Erythroblast (primary cell): ENCODE measurements around the gene ZNF516.

Experiments
- DNase-seq, 2 experiments: peaks; one replicate each; lab custom pipeline; 2025; lab: John Stamatoyannopoulos, UW
- GATA1 ChIP-seq: IDR thresholded peaks from 2 replicates; pipeline ENCODE4 v1.6.1; 2011; ENCODE audit warnings: low read depth, mild to moderate bottlenecking, control low read depth, low read length, moderate library complexity
- POLR2A ChIP-seq: IDR thresholded peaks from 2 replicates; pipeline ENCODE4 v1.6.1; 2011; ENCODE audit warnings: mild to moderate bottlenecking, low read length

Gene ZNF516

DNA sequence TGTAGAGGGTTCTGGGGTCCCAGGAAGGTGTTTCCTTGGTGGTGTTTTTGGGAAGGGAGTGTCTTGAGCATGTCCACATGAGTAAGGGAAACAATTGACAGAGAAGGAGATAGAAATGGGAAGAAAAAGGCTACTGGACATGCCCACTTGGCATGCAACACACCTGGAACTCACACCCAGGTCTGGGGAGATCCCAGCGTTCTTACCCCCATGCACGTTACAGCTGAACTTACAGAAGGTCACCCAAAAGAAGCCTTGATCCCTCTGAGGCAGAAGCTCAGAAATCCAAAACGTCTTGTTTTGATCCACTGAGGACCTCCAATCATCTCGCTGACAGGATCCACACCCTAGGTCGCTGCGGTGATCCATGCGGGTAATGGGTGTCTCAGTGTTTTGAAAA lies 142.0 kb downstream of the ZNF516 start:
- no peak for TF ChIP-seq GATA1
- no peak for TF ChIP-seq POLR2A
- no peak for DNase-seq

DNA sequence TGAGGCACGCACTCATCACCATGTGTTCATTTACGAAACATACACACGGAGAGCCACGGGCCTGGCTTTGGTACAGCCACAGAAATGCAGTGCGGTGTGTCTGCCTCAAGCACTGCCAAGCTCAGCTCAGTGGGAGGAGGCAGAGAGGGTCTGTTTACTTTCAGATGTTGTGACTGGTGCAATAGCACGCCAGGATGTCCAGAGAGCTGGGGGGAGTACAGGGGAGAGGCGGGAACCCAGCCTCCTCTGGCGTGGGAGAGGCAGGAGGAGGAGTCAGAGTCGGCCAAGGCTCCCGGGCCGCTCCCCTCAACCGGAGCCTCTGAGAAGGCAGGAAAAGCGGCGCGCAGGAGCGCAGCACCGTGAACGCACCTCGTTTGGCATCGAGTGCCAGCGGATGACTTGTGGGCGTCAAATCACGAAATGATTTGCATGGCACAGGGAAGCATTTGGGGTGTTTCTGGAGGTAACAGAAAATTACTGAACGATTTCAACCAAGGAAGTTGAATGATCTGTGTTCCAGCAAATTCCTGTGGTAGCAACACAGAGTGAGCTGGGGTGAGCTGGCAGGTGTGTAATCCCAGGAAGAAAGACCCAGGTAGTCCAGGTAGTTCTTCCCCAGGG lies 143.0 kb downstream of the ZNF516 start:
- DNase-seq, result no peak
- TF ChIP-seq POLR2A (no peak), GATA1 (no peak)

DNA sequence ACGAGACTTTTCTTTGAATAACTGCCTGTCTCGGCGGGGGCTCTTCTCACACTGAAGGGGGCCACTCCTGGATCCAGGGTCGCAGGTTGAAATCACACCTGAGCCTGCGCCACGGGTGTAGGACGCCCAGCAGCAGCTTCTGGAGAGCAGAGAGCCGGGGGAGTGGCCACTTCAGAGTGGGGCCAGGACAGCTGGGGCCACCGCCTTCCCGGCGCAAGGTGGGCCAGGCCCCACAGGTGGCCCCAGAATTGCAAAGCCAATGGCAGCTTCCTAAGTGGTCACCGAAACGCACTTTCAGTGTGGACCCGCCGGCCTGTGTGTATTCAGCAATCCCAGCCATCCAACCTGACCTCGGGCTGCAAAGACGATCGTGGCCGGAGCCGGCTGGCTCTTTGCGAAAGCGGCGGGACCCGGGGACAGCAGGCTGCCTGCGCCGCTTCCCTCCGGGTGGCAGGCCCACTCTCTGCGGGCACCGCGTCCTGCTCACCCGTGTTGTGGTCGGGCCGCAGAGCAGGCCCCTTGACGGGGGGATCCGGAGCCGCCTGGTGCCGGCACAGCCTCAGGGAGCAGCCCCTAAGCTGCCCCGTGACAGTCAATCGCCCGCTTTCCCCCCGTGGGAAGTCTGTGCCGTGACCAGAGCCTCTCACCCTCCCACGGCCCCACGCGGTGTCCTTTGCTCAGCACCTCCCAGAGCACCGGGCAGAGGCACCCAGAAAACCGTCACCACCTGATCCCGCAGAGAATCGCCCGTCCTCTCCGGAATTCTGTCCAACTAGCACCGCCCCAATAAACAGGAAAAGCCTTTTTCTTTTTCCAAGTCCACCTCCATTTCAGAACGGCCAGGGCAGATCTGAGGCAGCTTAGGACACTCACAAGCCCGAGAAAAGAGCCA lies 144.7 kb downstream of the ZNF516 start:
- DNase-seq, result no peak
- no peak for TF ChIP-seq GATA1
- no peak for TF ChIP-seq POLR2A

DNA sequence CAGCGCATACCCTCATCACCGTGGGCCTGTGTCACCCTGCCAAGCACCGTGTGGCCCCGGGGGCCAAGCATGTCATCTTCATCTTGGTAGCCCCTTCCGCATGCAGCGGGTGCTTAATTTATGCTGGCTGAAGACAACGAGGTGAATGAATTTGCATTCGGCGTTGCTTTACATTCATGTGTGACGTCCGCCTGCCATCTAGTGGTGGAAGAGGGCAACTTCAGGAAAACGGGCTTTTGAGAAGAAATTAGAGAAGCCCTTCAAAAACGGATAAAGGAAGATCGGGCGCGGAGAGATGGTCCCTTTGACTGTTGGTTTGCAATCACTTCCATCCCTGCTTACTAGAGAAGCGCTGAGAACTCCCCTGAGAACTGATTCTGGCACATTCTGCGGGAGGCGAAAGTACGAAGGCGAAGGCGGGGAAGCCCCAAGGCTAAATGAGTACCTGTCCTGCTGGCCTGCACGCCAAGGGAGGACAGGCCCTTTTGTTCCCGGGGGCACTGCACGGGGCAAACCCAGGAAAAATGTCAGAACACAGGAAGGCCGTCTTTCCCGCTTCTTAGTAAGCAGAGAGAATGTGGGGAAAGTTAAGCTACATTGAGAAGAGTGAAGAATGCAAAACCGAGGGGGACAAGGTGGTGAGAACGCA lies 145.9 kb downstream of the ZNF516 start:
- no peak for TF ChIP-seq GATA1
- no peak for TF ChIP-seq POLR2A
- DNase-seq, result peak; percentile 69 to 80

DNA sequence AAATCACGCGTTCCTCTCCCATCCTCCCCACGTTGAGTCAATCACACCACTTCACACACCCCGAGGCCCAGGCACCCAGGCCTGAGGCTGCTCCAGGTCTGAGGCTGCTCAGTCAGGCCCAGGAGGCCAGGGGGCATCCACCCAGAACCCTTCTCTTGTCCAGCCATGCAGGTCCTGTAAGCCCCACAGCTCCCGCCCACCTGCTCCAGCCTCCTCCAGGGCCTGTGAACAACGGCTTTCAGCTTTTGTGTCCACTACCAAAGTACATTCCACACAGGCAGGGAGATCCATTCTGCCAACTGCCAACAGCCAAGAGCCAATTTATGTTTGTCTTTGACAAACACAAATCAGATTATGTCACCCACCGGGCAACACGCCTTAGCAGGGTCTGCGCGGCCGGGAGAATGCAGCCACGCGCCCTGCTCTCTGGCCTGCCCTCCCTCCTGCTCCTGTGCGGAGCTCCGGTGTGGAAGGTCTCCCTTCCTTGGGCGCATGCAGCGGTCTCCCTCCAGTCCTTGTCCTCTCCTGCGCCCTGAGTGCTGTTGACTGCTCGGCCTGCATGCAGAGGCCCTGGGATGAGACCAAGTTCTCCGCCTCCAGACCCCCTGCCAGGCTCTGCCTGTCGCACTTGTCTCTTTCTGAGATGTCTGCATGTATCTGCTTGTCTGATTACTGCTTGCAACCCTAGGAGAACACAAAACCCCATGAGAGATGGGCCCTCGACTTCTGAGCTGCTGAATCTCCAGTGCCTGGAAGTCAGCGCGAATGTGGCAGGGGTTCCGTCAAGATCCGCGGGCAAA lies 146.6 kb downstream of the ZNF516 start:
- TF ChIP-seq GATA1, result no peak
- no peak for TF ChIP-seq POLR2A

DNA sequence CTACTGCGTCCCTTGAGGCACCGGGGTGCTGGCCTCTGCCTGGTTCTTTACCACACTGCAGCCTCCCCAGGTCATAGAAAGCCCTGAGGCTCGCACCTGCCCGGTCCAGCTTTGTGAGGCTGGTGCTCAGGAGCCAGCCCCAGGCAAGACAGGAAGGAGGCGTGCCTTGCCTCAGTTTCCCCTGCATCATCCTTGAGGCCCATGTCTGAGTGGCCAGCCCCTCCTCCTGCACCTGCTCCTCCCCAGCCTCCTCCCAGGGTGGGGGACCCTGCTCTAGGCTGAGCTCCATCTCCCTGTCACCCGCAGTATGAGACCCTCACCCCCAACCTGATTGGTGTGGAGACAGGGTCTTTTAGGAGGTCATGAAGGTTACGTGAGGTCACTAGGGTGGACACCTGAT lies 147.7 kb downstream of the ZNF516 start:
- DNase-seq, result no peak
- TF ChIP-seq POLR2A (no peak), GATA1 (no peak)

More for the DNA sequence above, 146.6 kb downstream of the ZNF516 start:
- no peak for DNase-seq

DNA sequence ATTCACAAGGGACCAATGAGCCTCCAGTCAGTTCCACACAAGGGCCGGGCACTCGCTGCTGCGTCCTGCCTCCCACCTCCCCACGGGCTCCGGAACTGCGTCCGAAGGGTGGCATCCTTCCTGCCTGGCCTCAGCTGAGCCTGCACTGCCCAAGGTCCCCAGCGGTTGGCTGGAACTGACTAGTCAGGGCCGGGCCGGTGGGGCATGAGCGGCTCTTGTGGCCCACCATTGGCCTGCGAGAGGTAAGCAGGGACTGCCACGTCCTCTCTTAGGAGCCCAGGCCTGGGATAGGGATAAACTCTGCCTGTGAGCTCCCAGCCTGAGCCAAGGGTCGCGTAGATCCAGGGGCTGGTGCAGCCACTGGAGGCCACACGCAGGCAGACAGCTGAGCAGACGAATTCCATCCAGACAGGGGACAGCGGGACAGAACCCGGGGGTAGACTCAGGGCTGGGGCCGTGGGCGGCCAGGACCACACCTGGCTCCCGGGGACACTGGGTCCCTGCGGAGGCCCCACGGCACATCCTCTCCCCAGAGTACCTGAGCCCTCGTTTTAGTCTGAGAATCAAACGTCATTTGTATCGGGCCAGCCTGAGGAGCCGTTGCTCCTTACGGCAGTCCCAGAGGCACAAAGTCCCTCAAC lies 148.4 kb downstream of the ZNF516 start:
- TF ChIP-seq GATA1, result no peak
- TF ChIP-seq POLR2A, result no peak
- DNase-seq, result no peak

DNA sequence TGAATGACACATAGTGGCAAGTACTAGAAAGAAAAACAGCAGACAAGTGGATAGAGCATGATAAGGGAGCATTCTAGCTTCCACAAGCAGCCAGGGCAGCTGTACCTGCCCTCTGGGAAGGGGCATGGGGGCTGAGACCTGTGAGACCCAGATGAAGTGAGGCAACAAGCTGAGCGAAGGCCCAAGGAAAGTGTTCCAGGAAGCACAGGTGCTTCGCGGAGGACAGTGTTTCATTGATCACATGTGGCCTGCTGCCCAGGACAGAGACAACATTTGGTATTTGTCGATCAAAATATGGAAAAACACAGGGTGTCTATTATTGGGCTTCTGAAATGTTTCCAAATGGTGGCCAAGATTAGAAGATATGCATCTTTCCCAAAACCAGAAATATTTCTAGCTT lies 149.1 kb downstream of the ZNF516 start:
- no peak for DNase-seq
- no peak for TF ChIP-seq GATA1
- TF ChIP-seq POLR2A, result no peak

DNA sequence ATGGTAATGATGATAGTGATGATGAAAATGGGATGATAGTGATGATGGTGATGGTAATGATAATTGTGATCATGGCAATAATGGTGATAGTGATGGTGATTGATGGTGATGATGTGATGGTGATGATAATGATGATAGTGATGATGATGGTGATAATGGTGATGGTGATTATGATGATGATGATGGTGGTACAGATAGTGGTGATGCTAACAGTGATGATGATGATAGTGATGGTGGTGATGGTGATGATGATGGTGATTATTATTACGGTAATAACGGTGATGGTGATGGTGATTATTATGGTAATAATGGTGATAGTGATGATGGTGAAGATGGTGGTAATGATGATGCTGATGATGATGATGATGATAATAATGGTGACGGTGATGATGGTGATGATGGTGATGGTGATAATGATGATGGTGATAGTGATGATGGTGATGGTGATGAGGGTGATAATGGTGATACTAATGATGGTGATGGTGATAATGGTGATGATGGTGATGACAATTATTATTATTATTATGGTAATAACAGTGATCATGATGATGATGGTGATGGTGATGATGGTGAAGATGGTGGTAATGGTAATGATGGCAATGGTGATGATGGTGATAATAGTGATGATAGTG lies 151.0 kb downstream of the ZNF516 start:
- no peak for DNase-seq

DNA sequence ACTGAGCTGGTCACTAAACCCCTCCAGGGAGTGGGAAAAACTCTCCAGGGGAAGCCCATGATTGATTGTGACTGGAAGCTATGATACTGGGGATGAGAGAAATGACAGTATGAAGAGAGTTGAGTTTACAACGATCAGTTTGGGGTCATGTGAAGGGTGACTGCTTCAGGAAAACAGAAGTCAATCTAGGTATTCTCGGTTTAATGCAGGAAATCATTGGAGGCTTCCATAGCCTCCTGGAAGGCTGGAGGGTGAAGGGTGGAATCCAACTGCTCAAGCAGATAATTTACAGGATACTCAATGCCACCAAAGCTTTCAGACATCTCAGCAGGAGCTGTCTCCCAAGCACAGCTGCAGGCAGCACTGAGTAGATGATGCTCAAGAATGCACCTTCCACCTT lies 154.6 kb downstream of the ZNF516 start:
- DNase-seq, result no peak
- TF ChIP-seq GATA1, result no peak
- TF ChIP-seq POLR2A, result no peak

More for the DNA sequence above, 151.0 kb downstream of the ZNF516 start:
- TF ChIP-seq POLR2A (no peak), GATA1 (no peak)

DNA sequence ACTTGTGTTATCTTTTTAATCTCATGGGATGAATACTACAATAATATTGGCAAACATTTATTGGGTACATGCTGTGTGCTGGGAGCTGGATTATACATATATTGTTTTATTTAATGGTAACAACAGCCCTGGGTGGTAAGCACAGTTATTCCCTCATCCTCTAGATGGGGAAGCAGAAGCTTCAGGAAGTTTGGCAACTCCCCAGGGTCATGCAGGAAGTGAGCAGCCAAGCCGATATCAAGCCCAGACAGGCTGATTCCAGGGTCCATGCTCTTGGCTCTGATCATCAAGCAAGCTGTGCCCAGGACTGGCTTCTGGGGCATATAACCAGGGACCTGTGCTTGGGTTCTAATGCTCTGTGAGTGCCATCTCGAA lies 155.8 kb downstream of the ZNF516 start:
- TF ChIP-seq GATA1, result no peak
- no peak for TF ChIP-seq POLR2A
- DNase-seq, result no peak

DNA sequence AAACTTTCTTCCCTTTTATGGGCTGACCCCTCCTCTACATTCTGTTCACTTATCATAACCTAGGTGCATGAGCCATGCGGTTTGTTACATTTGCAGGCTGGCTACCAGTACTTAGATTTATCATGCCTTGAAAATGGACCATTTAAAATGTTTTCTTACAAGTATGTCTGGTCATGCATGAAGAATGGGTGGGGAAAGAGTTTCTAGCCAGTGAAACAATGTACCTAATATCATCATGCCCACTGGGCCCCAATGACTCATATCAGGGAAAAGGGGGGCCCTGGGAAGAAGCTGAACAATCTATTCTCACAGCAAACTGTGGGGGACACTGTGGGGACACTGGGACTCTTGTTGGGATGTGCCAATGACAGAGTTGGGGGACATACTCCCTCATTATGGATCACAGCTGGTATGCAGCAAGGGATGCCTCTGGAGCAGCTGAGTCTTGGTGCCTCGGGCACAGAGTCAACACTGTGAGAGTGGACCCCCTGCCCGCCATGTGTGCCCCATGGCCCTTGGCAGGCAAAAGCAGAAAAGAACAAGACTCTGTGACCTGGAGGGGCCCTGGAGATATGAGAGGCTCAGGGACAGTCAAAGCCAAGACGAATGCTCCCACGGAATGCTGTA lies 156.3 kb downstream of the ZNF516 start:
- no peak for DNase-seq
- TF ChIP-seq GATA1, result no peak
